GM19240 (cell line): ENCODE results near the gene CLCN4.

ENCODE experiments used
- DNase-seq: peaks from one replicate; pipeline ENCODE4 v3.0.0; 2011; ENCODE audit warnings: low spot score; ENCODE audit not compliant: insufficient read length

CLCN4 gene

GRCh38 chrX:10239611-10240064 is 82.9 kb downstream of the CLCN4 start:
- no peak for DNase-seq

GRCh38 chrX:10240918-10241317 is 84.1 kb downstream of the CLCN4 start:
- no peak for DNase-seq

GRCh38 chrX:10242026-10242425 is 85.3 kb downstream of the CLCN4 start:
- no peak for DNase-seq

GRCh38 chrX:10243106-10243505 is 86.3 kb downstream of the CLCN4 start:
- no peak for DNase-seq

- DNase-seq = no peak
These were observed 88.3 kb downstream of the CLCN4 start for GRCh38 chrX:10244915-10245622.

- DNase-seq = no peak
These were observed 89.1 kb downstream of the CLCN4 start for GRCh38 chrX:10245886-10246285.

- DNase-seq = no peak
These were observed 89.5 kb downstream of the CLCN4 start for GRCh38 chrX:10246297-10246696.

GRCh38 chrX:10246846-10247245 is 90.1 kb downstream of the CLCN4 start:
- no peak for DNase-seq

GRCh38 chrX:10254739-10255138 is 98.0 kb downstream of the CLCN4 start:
- DNase-seq = no peak

- no peak for DNase-seq
These were observed 102.9 kb downstream of the CLCN4 start for GRCh38 chrX:10259716-10260115.

GRCh38 chrX:10265775-10266174 is 109.0 kb downstream of the CLCN4 start:
- DNase-seq = no peak

- no peak for DNase-seq
These were observed 121.9 kb downstream of the CLCN4 start for GRCh38 chrX:10278716-10279115.

- no peak for DNase-seq
These were observed 123.3 kb downstream of the CLCN4 start for GRCh38 chrX:10280071-10280470.

GRCh38 chrX:10282490-10282889 is 125.7 kb downstream of the CLCN4 start:
- DNase-seq = no peak

- no peak for DNase-seq
These were observed 129.4 kb downstream of the CLCN4 start for GRCh38 chrX:10286195-10286594.
